NCI-H1417 treated with DMSO at 0.1 percent for 48 hours (cell line): ENCODE measurements around the gene FRMD8.

Experiments
- DNase-seq: peaks from one replicate; lab custom pipeline; 2025; lab: John Stamatoyannopoulos, UW

FRMD8 gene

DNA sequence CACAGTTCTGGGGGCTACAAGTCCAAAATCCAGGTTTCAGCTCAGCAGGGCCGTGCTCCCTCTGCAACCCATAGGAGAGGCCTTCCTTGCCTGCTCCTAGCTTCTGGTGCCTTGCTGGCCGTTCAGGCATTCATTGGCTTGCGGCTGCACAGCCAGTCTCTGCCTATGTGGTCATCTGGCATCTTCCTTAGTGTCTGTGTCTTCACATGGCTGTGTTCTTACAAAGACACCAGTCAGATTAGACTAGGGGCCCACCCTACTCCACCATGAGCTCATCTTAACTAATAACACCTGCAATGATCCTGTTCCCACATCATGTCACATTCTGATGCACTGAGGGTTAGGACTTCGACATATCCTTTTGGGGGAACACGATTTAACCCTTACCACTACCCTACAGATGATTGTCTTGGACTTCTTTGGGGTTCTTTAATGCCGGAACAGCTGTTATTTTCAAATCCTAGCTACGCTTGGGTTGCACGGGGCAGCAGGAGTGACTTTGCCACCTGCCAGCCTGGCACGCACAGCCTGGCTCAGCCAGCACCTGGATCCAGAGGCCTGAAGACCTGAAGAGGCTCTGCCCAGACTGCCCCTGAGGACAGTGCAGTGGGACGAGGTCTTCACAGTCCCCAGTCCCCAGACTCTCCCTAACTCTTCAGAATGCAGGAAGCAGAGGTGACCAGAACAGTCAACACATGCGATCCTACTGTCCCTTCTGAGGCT, 28.5 kb downstream of the FRMD8 start:
- no peak for DNase-seq

DNA sequence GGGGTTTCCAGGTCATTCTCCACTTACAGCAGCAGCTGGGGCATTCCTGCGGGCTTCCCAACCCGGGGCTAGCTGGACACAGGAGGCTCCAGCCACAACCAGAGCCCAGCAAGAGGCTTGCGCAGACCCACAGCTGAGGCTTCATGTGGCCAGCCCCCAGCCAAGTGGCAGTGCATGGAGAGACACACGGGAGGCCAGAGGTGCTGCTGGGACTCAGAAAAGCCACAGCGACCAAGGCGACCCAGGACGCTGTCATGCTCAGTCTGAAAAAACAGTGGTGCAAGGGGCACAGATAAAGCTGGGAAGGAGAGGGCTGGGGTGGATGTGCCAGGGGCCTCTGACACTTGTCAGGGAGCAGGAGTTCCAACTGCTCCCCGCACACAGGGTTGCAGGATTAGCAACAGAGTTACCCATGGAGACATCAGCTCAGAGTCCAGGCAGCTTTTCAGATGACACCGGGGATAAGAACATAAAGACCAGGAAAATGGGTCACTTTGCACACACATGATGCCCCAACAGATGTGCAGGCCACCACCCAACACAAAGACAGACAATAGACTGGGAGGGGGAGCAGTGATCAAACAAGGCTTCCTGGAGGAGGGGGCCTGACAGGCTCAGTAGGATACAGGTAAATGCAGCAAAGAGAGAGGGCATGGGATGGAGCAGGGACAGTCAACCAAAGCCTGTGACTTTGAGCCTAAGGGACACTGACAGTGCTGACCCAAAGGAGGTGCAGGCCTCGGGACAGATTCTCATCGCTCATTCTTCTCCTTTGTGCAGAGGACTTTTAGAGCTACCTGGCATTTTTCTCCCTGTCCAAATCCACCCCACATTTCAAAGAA, 29.3 kb downstream of the FRMD8 start:
- DNase-seq, result no peak

DNA sequence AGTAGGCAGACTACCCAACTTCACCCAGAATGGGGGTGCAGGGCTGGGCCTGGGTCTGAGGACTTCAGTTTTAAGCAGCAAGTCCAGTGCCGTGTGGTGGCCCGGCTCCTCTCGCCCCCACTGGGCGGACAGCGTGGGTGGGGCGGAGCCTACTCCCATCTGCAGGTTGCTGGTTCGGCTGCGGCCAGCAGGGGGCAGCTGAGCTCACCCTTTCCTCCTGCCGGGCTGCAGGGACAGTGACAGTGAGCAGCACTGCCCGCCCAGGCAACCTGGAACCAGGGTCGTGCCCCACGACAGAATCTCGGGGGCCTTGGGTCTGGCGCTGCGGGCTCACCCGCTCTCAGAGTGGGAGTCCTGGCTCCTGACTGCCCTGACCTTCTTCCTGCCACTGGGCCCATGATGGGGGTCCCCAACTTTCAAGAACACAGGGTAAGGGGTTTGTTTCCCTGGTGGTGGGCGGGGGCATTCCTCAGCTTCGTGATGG, 29.9 kb downstream of the FRMD8 start:
- DNase-seq, result no peak

DNA sequence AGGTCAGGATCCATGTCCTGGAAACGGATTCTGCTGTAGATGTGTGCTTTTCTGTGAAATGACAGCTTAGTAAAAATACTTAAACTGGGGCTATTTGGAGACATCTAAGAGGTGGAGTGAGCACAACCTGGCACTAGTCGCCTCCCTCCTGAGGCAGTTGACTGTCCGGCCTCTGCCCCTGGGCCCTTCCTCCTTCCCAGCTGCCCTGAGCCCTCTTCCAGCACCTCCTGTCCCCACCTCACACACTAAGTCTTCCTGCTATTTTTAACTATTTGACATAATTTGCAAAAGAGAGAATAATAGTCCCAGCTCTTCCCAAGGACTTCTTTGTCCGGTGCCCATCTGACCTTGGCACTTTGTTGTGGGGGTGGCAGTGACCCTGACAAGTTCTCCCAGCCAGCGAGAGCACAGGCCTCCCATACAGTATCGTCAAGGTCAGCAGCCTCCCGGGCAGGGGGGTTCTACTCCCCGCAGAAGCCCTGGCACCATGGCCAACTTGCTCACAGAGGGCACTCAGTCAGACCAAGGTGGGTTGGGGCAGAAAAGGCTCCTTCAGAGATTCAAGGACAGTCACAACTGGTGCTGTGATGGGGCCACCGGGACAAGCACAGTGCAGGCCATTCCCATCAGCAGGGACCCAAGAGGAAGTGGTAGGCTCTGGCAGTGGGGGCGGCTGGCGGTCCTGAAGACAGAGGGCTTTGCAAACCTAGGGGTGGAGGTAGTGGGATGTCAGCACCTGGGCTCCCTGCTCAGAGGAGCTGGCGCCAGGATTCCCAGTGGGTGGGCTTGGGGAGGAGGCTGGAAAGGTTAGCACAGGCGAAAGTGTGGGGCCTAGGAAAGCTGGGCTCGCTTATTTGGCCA, 30.6 kb downstream of the FRMD8 start:
- DNase-seq, result no peak

DNA sequence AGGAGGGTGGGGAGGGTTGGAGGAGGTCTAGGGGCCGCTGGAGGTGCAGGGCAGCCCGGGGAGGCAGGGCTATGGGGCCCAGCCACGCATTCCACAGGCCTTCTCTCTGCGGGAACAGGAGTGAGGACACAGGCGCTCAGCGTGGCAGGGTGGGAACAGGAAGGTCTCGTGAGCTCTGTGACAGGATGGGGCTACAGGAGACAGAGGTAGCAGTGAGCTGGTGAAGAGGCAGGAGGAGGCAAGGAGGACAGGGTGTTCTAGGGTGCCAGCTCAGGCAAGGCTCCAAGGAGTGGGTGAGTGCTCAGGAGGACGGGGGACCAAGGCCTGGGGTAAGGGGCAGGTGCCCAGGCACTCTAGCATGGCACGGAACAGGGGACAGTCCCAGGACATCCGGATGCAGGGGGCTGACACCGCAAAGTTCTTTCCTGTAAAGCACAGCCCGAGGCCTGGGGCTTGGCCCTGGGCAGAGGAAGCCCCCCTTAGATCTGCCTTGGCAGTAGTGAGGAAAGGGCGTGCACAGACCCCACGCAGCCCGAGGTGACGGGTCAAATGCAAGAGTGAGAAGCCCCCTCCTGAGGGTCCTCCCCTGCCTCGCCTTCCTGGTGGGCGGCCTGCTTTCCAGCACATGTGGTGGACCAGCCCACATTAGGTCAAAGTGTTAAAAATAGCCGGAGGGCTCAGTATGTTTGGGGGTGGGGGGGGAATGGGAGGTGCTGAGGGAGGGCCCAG, 31.4 kb downstream of the FRMD8 start:
- DNase-seq, result no peak

DNA sequence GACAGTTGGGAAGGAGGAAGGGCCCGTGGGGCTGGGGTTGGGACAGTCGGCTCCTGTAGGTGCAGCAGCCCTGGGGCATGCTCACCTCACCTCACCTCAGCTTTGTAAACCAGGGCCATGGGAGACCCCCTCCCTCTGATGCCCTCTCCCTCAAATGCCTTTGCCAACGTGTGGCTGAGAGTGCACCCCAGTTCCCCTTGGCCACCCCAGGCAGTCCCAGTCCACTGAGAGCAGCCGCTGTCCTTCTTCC, 31.9 kb downstream of the FRMD8 start:
- no peak for DNase-seq

DNA sequence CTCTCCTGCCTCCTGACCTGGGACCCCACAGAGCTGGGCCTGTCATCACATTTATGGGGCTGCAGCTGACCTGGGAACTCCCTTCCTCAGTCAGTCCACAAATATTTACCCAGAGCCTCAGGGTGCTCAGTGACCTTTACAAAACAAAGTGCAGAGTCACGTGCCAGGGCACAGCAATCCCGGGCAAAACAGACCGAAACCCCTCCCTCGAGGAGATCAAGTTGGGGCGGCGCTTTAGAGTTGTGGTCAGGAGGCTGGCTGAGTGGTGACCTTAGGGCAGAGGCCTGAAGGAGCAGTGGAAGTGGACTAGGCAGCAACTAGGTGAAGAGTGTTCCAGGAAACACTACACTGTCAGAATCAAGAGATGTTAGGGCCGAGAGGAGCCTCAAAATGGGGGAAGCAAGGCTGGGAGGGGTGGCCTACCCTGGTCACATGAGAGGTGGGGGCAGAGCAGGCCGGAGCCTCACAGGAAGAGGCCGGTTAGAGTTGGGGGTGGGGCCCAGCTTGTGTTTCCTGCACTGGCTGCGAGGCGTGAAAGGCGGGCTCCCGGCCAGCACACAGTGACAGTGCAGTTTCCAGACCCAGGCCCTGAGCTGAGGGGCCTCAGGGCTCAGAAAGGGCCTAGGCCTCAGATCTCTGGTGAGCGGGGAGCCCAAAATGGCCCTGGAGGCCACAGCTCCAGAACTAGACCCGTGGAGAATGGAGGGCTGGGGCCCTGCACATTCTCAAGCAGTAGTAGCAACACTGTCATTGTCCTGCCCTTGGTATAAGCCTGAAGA, 32.4 kb downstream of the FRMD8 start:
- peak; percentile 78 for DNase-seq

DNA sequence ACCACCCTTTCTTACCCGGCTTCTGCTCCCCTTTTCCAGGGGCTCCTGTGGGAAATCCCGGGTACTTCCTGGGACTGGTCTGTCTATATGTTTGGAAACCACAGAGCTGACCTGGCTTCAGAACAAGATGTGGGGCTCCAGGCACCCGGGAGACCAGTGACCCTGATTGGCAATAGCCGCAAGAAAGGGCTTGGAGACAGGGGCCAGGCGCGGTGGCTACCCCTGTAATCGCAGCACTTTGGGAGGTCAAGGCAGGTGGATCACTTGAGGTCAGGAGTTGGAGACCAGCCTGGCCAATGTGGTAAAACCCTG, 33.0 kb downstream of the FRMD8 start:
- no peak for DNase-seq

DNA sequence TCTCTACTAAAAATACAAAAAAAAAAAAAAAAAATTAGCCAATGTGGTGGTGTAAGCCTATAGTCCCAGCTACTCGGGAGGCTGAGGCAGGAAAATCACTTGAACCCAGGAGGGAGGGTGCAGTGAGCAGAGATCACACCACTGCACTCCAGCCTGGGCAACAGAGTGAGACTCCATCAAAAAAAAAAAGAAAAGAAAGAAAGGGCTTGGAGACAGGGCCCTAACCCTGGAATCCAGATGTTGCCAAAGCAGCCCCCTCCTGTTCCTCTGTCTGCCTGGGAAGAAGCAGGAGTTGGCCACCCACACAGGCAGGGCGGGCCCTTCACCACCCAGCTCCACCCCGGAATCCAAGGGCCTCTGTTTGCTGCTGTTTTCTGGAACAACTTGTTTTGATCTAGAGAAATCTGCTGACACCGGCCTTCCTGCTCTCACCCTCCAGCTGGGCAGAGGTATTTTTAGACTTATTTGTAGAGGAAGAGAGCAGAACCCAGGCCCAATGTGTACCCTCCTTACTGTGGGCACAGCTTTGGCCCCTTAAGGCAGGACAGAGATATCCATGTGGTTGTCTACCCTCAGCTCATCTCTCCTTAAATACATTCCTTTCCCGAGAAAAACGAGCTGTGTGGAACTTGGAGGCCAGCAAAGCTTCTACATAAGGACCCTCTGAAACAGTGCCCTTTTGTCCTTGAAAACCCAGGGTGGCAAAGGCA, 33.5 kb downstream of the FRMD8 start:
- peak; percentile 40 for DNase-seq

DNA sequence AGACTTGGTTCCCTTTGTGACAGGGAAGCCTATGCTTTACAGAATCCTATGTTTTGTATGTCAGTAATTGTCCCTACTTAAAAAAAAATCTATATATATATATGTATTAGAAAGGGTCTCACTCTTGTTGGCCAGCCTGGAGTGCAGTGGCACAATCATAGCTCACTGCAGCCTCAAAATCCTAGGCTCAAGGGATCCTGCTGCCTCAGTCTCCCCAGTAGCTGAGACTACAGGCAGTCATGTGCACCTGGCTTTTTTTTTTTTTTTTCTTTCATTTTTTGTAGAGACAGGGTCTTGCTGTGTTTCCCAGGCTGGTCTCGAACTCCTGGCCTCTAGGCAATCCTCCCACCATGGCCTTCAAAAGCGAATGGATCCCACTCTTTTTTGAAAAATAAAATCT, 34.1 kb downstream of the FRMD8 start:
- no peak for DNase-seq

DNA sequence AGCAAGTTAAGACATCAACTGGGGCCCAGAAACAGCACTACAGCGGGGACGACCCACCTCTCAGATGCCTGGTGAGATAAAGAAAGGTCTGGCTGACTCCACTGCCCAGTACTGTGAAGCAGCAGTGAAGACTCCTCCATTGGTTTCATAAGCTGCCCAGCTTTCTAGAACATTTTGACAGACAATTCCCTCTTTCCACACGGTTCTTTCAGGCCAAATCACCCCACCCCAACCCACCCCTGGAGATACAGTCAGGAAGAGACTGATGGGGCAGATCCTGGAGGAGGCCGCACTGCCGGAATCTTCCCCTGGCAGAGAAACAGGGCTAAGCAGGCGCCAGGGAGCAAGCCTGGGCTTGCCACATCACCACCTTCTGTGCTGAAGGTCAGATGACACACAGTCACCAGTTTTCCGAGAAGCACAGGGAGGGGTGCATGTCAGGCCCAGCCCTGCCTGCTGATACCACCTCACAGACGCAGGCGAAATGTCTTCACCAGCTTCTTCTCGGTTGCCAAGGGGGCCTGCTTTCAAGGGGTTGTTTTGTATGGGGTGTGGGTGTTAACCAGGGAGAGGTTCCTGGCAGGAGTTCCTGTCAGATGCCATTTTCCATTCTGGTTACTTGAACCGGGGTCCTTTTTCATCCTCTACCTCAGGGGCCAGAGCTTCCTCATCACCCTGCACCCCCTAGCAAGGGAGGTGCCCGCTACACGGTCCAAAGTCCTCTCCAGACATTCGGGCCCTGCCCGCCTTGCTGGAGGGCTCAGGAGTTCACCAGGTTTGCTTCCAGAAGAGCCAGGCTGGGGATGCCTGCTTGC, 34.7 kb downstream of the FRMD8 start:
- DNase-seq, result peak; percentile 72

DNA sequence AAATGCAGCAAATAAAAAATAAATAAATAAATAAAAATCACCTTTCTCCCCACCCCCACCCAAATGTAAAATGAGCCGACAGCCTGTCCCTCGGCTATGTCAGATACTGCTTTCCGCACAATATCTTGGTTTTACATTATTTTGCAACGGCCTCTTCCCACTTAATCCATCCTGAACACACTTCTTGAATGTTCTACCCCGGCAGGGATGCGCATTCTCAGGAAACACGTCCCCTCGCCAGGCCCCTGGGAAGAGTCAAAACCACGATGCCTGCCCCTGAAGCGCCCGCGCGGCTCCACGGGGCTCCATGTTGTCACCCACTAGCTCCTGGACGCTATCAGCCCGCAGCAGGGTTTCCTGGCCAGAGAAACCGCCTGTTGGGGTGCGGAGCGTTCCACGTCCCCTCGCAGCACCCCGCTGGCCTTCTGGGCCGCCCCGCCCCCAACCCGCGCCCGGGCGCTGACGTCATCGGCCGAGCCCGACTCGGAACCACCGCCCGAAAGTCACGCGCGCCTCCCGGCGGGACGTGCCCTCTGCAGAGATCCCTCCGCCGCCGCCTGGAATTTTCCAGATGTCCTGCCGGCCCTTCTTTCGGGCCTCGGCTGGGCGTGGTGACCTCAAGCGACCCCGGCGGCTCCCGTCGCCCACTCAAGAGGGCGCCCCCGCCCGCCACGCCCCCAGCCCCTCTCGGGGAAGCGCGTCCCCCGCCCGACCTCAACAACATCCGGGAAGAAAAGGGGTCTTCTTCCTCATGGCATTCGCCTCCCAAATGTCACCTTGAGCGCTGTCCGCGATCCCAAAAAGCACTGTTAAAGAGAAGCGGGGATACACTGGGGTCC, 35.6 kb downstream of the FRMD8 start:
- DNase-seq, result peak; percentile 84

DNA sequence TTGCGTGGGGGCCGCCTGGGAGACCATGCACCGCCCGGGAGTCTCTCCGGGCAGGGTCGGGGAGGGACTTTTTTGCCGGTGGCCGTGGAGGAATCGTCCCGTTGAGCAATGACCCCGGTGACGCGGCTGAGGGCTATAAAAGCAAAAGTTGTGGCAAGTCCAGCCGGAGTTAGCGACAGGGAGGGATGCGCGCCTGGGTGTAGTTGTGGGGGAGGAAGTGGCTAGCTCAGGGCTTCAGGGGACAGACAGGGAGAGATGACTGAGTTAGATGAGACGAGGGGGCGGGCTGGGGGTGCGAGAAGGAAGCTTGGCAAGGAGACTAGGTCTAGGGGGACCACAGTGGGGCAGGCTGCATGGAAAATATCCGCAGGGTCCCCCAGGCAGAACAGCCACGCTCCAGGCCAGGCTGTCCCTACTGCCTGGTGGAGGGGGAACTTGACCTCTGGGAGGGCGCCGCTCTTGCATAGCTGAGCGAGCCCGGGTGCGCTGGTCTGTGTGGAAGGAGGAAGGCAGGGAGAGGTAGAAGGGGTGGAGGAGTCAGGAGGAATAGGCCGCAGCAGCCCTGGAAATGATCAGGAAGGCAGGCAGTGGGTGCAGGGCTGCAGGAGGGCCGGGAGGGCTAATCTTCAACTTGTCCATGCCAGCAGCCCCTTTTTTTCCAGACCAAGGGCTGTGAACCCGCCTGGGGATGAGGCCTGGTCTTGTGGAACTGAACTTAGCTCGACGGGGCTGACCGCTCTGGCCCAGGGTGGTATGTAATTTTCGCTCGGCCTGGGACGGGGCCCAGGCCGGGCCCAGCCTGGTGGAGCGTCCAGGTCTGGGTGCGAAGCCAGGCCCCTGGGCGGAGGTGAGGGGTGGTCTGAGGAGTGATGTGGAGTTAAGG, 36.4 kb downstream of the FRMD8 start, which contains the start of gene NEAT1:
Gene NEAT1 (plus strand): TSS at position 166 of the 883 bp plus-strand sequence.
- peak; percentile 57 for DNase-seq

DNA sequence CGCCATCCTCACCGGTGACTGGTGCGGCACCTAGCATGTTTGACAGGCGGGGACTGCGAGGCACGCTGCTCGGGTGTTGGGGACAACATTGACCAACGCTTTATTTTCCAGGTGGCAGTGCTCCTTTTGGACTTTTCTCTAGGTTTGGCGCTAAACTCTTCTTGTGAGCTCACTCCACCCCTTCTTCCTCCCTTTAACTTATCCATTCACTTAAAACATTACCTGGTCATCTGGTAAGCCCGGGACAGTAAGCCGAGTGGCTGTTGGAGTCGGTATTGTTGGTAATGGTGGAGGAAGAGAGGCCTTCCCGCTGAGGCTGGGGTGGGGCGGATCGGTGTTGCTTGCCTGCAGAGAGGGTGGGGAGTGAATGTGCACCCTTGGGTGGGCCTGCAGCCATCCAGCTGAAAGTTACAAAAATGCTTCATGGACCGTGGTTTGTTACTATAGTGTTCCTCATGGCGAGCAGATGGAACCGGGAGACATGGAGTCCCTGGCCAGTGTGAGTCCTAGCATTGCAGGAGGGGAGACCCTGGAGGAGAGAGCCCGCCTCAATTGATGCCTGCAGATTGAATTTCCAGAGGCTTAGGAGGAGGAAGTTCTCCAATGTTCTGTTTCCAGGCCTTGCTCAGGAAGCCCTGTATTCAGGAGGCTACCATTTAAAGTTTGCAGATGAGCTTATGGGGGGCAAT, 37.2 kb downstream of the FRMD8 start:
- no peak for DNase-seq

DNA sequence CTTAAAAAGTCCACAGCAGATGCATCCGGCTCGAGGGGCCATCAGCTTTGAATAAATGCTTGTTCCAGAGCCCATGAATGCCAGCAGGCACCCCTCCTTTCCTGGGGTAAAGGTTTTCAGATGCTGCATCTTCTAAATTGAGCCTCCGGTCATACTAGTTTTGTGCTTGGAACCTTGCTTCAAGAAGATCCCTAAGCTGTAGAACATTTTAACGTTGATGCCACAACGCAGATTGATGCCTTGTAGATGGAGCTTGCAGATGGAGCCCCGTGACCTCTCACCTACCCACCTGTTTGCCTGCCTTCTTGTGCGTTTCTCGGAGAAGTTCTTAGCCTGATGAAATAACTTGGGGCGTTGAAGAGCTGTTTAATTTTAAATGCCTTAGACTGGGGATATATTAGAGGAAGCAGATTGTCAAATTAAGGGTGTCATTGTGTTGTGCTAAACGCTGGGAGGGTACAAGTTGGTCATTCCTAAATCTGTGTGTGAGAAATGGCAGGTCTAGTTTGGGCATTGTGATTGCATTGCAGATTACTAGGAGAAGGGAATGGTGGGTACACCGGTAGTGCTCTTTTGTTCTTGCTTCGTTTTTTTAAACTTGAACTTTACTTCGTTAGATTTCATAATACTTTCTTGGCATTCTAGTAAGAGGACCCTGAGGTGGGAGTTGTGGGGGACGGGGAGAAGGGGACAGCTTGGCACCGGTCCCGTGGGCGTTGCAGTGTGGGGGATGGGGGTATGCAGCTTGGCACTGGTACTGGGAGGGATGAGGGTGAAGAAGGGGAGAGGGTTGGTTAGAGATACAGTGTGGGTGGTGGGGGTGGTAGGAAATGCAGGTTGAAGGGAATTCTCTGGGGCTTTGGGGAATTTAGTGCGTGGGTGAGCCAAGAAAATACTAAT, 38.0 kb downstream of the FRMD8 start:
- no peak for DNase-seq
